Spleen (tissue), 11 donors: Measurements from ENCODE around the gene GLB1L. TPM values are rescaled to one million over a fixed set of nuclear protein-coding genes. Genes with fewer than 3 reads are reported as not detected.

Source experiments
- DNase-seq: peaks from one replicate; pipeline ENCODE4 v3.0.0-alpha.2; 2020
- H3K27ac ChIP-seq, 8 donors: fragments of 200-600 bp; sonication (generic) in 7 of 8; 1 replicate in 4 of 8; 2 replicates in 4 of 8; pipeline versions ENCODE4 v1.5.0 to v1.8.0; 2016 to 2021; ENCODE audit warnings: inconsistent platforms in 4 of 8, mild to moderate bottlenecking in 4 of 8, moderate library complexity in 1 of 8
- H3K27me3 ChIP-seq, 7 donors: fragments of 200-600 bp; sonication (generic) in 6 of 7; replicated peaks in 1 of 7; 1 replicate in 4 of 7; 2 replicates in 3 of 7; pipeline versions ENCODE4 v1.5.0 to v1.8.0; 2016 to 2021; ENCODE audit warnings: inconsistent platforms in 3 of 7, mild to moderate bottlenecking in 1 of 7
- H3K36me3 ChIP-seq, 6 donors: fragments of 200-600 bp; sonication (generic) in 5 of 6; 1 replicate in 4 of 6; 2 replicates in 2 of 6; pipeline versions ENCODE4 v1.5.0 to v1.8.0; 2016 to 2021; ENCODE audit warnings: inconsistent platforms in 2 of 6
- H3K4me1 ChIP-seq, 6 donors: fragments of 200-600 bp; sonication (generic) in 5 of 6; 1 replicate in 3 of 6; 2 replicates in 3 of 6; pipeline versions ENCODE4 v1.5.0 to v1.8.0; 2016 to 2021; ENCODE audit warnings: inconsistent platforms in 3 of 6
- H3K4me3 ChIP-seq, 8 donors: fragments of 200-600 bp; sonication (generic) in 7 of 8; 1 replicate in 4 of 8; 2 replicates in 4 of 8; pipeline versions ENCODE4 v1.5.0 to v1.8.0; 2016 to 2021; ENCODE audit warnings: inconsistent platforms in 4 of 8, mild to moderate bottlenecking in 4 of 8, moderate library complexity in 2 of 8
- H3K9me3 ChIP-seq, 8 donors: fragments of 200-600 bp; sonication (generic) in 7 of 8; 1 replicate in 4 of 8; 2 replicates in 4 of 8; pipeline versions ENCODE4 v1.5.0 to v1.8.0; 2016 to 2021; ENCODE audit warnings: inconsistent platforms in 4 of 8
- CTCF ChIP-seq, 11 experiments: fragments of 200-600 bp in 7 of 11; fragments of 450-650 bp in 4 of 11; sonication (generic) in 4 of 11; IDR thresholded peaks in 8 of 11; conservative IDR thresholded peaks in 3 of 11; 1 replicate in 7 of 11; 2 replicates in 4 of 11; pipeline versions ENCODE4 v1.4.0 to v1.8.0; 2016 to 2021; ENCODE audit warnings: antibody characterized with exemption in 11 of 11, inconsistent platforms in 4 of 11, mild to moderate bottlenecking in 1 of 11
- POLR2A ChIP-seq, 3 donors: fragments of 450-650 bp; IDR thresholded peaks; one replicate each; pipeline ENCODE4 v1.5.1; 2017; ENCODE audit warnings: antibody characterized with exemption in 3 of 3, mild to moderate bottlenecking in 1 of 3
- POLR2AphosphoS5 ChIP-seq, 3 donors: sonication (generic); formaldehyde crosslinking; IDR thresholded peaks; one replicate each; pipeline ENCODE4 v1.5.1; 2017; ENCODE audit warnings: antibody characterized with exemption in 3 of 3
- WGBS, 5 donors: extraction: QIAGEN DNeasy Blood & Tissue Kit in 3 of 5; methylation state at CpG; one replicate each; pipeline versions ENCODE4 v1.1.5 to v1.1.7; 2013 to 2018; 5-methylcytosine and 5-hydroxymethylcytosine counted together
- intact Hi-C: fragments of 100-400 bp; cut with DNase I; formaldehyde crosslinking; loops from one replicate; pipeline ENCODE4 v1.15.0; 2023; ENCODE audit warnings: low total_unique reads
- polyA plus RNA-seq, 3 donors: library from polyadenylated mRNA; stranded (reverse); fragments of 200-250 nt; gene quantifications; one replicate each; pipeline ENCODE4 v1.2.1, GENCODE V29; 2013
- total RNA-seq, 7 donors: library from RNA; depleted of rRNA in 3 of 7; stranded (reverse); fragments of >200 nt in 3 of 7; fragmentation: NEBNext Ultra II Directional in 4 of 7; extraction: Animal tissue kit (Norgen Biotek cat#: 25700) in 4 of 7; gene quantifications; one replicate each; pipeline versions ENCODE4 v1.1.0 to v1.2.1, GENCODE V29; 2016 to 2021
- donor health status: healthy with polysubstance abuse.
- donor health status: DM: no; HTN: no; CAD: no; lungs with moderate emphysema.
- donor health status: DM: no; HTN: no; CAD: no.
- donor health status: Bipolar disorder and iron deficiency.
- donor health status: healthy.
- donor health status: DM: no; HTN: no; CAD: no.
- donor health status: DM: yes; HTN: yes; CAD: no.

GLB1L gene
- total and polyA plus RNA-seq, 10 donors, result 2.3 to 9.6 (median 7.5) TPM

- H3K27ac ChIP-seq, result peak overlapping the region in 3 of 8 donors; percentile 8 to 96 (median 69)
- H3K9me3 ChIP-seq, result no peaks in the 10 kb centered on the region
- no peak overlapping the region for H3K4me3 ChIP-seq
- H3K4me1 ChIP-seq, result peaks cover 7 to 72% (median 35%) of the 10 kb centered on the region in 6 donors
- peak; percentile 76 for DNase-seq
- 44 to 66% (median 50%) methylated on average over 18 of the region's 18 CpGs for WGBS, 5 donors
- intact Hi-C loops, result loop anchor here (5.0 kb wide), 1 partner anchor 37 kb away; the partner anchor contains the start of gene SLC23A3
- H3K27me3 ChIP-seq, result no peaks in the 10 kb centered on the region
- peak in 1 of 3 donors; percentile 44 for TF ChIP-seq POLR2AphosphoS5 (IDR thresholded peaks at IDR 0.05)
- TF ChIP-seq CTCF (IDR thresholded peaks at IDR 0.05 in 8 of 11, conservative IDR thresholded peaks at IDR 0.05 in 3 of 11), result no peak
- peaks cover 0 to 64% (median 15%) of the 10 kb centered on the region in 6 donors for H3K36me3 ChIP-seq
Measured at GRCh38 chr2:219209236-219210195, 35.7 kb downstream of the GLB1L start.

- TF ChIP-seq CTCF (IDR thresholded peaks at IDR 0.05 in 8 of 11, conservative IDR thresholded peaks at IDR 0.05 in 3 of 11) (no peak), POLR2A (IDR thresholded peaks at IDR 0.05) (no peak), POLR2AphosphoS5 (IDR thresholded peaks at IDR 0.05) (no peak)
- H3K4me1 ChIP-seq, result peaks cover 7 to 66% (median 35%) of the 10 kb centered on the region in 6 donors
- peak; percentile 71 for DNase-seq
- peak overlapping the region in 4 of 8 donors; percentile 51 to 84 (median 59) for H3K4me3 ChIP-seq
- no peaks in the 10 kb centered on the region for H3K27me3 ChIP-seq
- peak overlapping the region; percentile 93 to 98 (median 97) for H3K27ac ChIP-seq
- peaks cover 0 to 50% (median 15%) of the 10 kb centered on the region in 6 donors for H3K36me3 ChIP-seq
- 63 to 78% (median 66%) methylated on average over 16 to 17 of the region's 17 CpGs for WGBS, 5 donors
- intact Hi-C loops, result loop anchor here (5.0 kb wide), 1 partner anchor 36 kb away; the partner anchor contains the start of gene SLC23A3
- H3K9me3 ChIP-seq, result no peaks in the 10 kb centered on the region
Measured at GRCh38 chr2:219207884-219208740, 37.1 kb downstream of the GLB1L start.

GRCh38 chr2:219207134-219207883 lies 37.9 kb downstream of the GLB1L start:
- Histone ChIP-seq H3K27ac (peak overlapping the region; percentile 93 to 98 (median 97)), H3K4me3 (peak overlapping the region; percentile 51 to 84 (median 60)), H3K9me3 (no peaks in the 10 kb centered on the region), H3K36me3 (peaks cover 0 to 42% (median 15%) of the 10 kb centered on the region in 6 donors), H3K4me1 (peaks cover 7 to 61% (median 35%) of the 10 kb centered on the region in 6 donors), H3K27me3 (no peaks in the 10 kb centered on the region)
- DNase-seq, result peak; percentile 77
- no peak for TF ChIP-seq POLR2A (IDR thresholded peaks at IDR 0.05)
- TF ChIP-seq POLR2AphosphoS5 (IDR thresholded peaks at IDR 0.05), result no peak
- TF ChIP-seq CTCF (IDR thresholded peaks at IDR 0.05 in 8 of 11, conservative IDR thresholded peaks at IDR 0.05 in 3 of 11), result no peak
- WGBS, 5 donors, result 11 to 27% (median 23%) methylated on average over 20 to 22 of the region's 22 CpGs
- intact Hi-C loops, result loop anchor here (5.0 kb wide), 1 partner anchor 35 kb away; the partner anchor contains the start of gene SLC23A3
